Heart left ventricle (tissue), 13 donors: ENCODE data around the gene TRIM24.

Experiments used
- CTCF ChIP-seq, 12 donors: fragments of 200-600 bp; sonication (generic) in 4 of 12; IDR thresholded peaks; one replicate each; pipeline versions ENCODE4 v1.5.0 to v1.8.0; 2018 to 2022; ENCODE audit warnings: antibody characterized with exemption in 12 of 12, mild to moderate bottlenecking in 5 of 12
- POLR2A ChIP-seq, 2 donors: fragments of 450-650 bp; IDR thresholded peaks; one replicate each; pipeline ENCODE4 v1.6.1; 2017; ENCODE audit warnings: antibody characterized with exemption in 2 of 2, mild to moderate bottlenecking in 2 of 2, moderate library complexity in 2 of 2
- donor health status: ischemic (EF 13 %, LVEDD 7.1; RV severe dilation, severe dysfunction).
- donor health status: DM: no; HTN: yes; CAD: no.
- donor health status: DM: no; HTN: no; CAD: no.
- donor health status: ischemic (EF 25% LVEDD 6.9; RV normal size, moderate dysfunction).
- donor health status: ischemic (EF 25% LVEDD 5.7; RV mildly dilated, moderate dysfunction).
- donor health status: ischemic (EF 35%, LVEDD 5.7; RV mildly dilated, moderate dysfunction).
- donor health status: nonischemic (EF 11% LVEDD 7.7; RV severe dilation, severe dysfunction).
- donor health status: DM: yes; HTN: yes; CAD: no.
- donor health status: PGD.
- donor health status: ischemic (EF 29% LVEDD 5.4; RV normal size, mild dysfunction).
- donor health status: nonischemic (EF 23%, LVEDD 6.1; RV moderate dilation, normal function).

- TF ChIP-seq POLR2A (IDR thresholded peaks at IDR 0.05) (no peak), CTCF (IDR thresholded peaks at IDR 0.05) (no peak)
Observed at GRCh38 chr7:138630059-138630610, 170.1 kb downstream of the TRIM24 start.
